Measurements from ENCODE around the gene GNB3. TPM values are rescaled to one million over a fixed set of nuclear protein-coding genes. Genes with fewer than 3 reads are reported as not detected.

Gene GNB3
- total and polyA plus RNA-seq, 4 donors: under 0.01 to 0.12 TPM; not detected in 2

DNA sequence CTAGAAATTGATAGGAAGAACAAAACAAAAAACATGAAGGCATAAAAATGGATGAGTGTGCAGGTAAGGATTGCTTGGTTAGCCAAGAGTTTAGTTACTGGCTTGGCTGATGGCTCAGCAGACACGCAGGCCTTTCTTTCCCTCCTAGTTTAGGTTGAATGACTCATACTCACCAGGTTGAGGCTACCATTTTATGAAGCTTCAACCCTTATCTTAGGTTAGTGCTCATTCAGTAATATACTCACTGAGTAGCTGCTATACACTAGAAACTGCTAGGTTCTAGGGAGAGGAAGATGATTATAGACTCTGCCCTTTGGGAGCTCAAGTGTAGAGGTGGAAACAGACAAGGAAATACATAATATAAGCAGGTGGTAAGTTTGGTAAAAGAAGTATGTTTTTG, 6.5 kb upstream of the GNB3 start:
- TF ChIP-seq RXRA (IDR thresholded peaks at IDR 0.05) (no peak), HNF4A (conservative IDR thresholded peaks at IDR 0.05) (no peak), GABPA (IDR thresholded peaks at IDR 0.05 in 1 of 2, conservative IDR thresholded peaks at IDR 0.05 in 1 of 2) (no peak), EGR1 (IDR thresholded peaks at IDR 0.05; ENCODE audit: low read depth in 2 of 2) (no peak), HNF4G (IDR thresholded peaks at IDR 0.05) (no peak), FOXA2 (IDR thresholded peaks at IDR 0.05) (no peak)
- TF ChIP-seq, protein P1, sequence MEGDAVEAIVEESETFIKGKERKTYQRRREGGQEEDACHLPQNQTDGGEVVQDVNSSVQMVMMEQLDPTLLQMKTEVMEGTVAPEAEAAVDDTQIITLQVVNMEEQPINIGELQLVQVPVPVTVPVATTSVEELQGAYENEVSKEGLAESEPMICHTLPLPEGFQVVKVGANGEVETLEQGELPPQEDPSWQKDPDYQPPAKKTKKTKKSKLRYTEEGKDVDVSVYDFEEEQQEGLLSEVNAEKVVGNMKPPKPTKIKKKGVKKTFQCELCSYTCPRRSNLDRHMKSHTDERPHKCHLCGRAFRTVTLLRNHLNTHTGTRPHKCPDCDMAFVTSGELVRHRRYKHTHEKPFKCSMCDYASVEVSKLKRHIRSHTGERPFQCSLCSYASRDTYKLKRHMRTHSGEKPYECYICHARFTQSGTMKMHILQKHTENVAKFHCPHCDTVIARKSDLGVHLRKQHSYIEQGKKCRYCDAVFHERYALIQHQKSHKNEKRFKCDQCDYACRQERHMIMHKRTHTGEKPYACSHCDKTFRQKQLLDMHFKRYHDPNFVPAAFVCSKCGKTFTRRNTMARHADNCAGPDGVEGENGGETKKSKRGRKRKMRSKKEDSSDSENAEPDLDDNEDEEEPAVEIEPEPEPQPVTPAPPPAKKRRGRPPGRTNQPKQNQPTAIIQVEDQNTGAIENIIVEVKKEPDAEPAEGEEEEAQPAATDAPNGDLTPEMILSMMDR (IDR thresholded peaks at IDR 0.05; ENCODE audit: low read depth, low read length, missing input control): no peak
- TF ChIP-seq, protein P2, sequence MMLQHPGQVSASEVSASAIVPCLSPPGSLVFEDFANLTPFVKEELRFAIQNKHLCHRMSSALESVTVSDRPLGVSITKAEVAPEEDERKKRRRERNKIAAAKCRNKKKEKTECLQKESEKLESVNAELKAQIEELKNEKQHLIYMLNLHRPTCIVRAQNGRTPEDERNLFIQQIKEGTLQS (IDR thresholded peaks at IDR 0.05): no peak
- TF ChIP-seq, protein P3, sequence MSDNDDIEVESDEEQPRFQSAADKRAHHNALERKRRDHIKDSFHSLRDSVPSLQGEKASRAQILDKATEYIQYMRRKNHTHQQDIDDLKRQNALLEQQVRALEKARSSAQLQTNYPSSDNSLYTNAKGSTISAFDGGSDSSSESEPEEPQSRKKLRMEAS (IDR thresholded peaks at IDR 0.05): no peak
- Histone ChIP-seq H3K9ac (ENCODE audit: low read depth in 1 of 2, low read length in 2 of 2) (no peak overlapping the region), H3K4me1 (ENCODE audit: control insufficient read depth in 4 of 4, insufficient read depth in 4 of 4, low read length in 3 of 4) (peaks cover 1 to 3% (median 2%) of the 10 kb centered on the region in 4 donors), H3K27me3 (ENCODE audit: control insufficient read depth in 4 of 4, insufficient read depth in 4 of 4, low read length in 3 of 4) (no peaks in the 10 kb centered on the region), H3K27ac (ENCODE audit: low read depth in 1 of 2, low read length in 2 of 2) (no peak overlapping the region), H3K9me3 (ENCODE audit: control insufficient read depth in 4 of 4, low read length in 3 of 4) (no peaks in the 10 kb centered on the region), H3K36me3 (ENCODE audit: control insufficient read depth in 4 of 4, insufficient read depth in 3 of 4, low read depth in 1 of 4, low read length in 3 of 4) (peaks cover 0 to 2% (median 0%) of the 10 kb centered on the region in 4 donors), H3K4me3 (ENCODE audit: low read depth in 1 of 3, low read length in 3 of 3) (no peak overlapping the region)
- 92% methylated on average over 1 of the region's 1 CpG for WGBS
- no peak for DNase-seq (ENCODE audit: low spot score)

DNA sequence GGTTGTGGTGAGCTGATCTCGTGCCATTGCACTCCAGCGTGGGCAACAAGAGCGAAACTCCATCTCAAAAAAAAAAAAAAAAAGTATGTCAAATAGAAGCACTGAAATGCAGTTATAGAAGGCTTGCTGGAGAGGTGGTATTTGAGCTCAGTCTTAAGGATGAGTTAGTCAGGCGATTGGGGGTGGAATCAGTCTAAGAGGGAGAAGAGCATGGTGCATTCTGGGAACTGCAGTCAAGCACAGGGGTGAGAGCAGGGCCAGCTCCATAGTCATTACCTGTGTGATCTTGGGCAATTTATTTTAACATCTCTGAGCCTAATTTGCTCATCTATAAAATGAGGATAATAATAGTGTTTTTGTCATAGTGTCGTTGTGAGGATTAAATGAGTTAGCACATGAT, 5.9 kb upstream of the GNB3 start:
- peaks cover 0 to 2% (median 0%) of the 10 kb centered on the region in 4 donors for H3K36me3 ChIP-seq (ENCODE audit: control insufficient read depth in 4 of 4, insufficient read depth in 3 of 4, low read depth in 1 of 4, low read length in 3 of 4)
- DNase-seq (ENCODE audit: low spot score): no peak
- no peaks in the 10 kb centered on the region for H3K9me3 ChIP-seq (ENCODE audit: control insufficient read depth in 4 of 4, low read length in 3 of 4)
- peaks cover 0 to 3% (median under 1%) of the 10 kb centered on the region in 4 donors for H3K4me1 ChIP-seq (ENCODE audit: control insufficient read depth in 4 of 4, insufficient read depth in 4 of 4, low read length in 3 of 4)
- H3K4me3 ChIP-seq (ENCODE audit: low read depth in 1 of 3, low read length in 3 of 3): no peak overlapping the region
- no peak overlapping the region for H3K9ac ChIP-seq (ENCODE audit: low read depth in 1 of 2, low read length in 2 of 2)
- 81% methylated on average over 5 of the region's 5 CpGs for WGBS
- TF ChIP-seq FOXA2 (IDR thresholded peaks at IDR 0.05) (no peak), HNF4A (conservative IDR thresholded peaks at IDR 0.05) (no peak)
- TF ChIP-seq, protein P4, sequence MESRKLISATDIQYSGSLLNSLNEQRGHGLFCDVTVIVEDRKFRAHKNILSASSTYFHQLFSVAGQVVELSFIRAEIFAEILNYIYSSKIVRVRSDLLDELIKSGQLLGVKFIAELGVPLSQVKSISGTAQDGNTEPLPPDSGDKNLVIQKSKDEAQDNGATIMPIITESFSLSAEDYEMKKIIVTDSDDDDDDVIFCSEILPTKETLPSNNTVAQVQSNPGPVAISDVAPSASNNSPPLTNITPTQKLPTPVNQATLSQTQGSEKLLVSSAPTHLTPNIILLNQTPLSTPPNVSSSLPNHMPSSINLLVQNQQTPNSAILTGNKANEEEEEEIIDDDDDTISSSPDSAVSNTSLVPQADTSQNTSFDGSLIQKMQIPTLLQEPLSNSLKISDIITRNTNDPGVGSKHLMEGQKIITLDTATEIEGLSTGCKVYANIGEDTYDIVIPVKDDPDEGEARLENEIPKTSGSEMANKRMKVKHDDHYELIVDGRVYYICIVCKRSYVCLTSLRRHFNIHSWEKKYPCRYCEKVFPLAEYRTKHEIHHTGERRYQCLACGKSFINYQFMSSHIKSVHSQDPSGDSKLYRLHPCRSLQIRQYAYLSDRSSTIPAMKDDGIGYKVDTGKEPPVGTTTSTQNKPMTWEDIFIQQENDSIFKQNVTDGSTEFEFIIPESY (IDR thresholded peaks at IDR 0.05): no peak
- no peaks in the 10 kb centered on the region for H3K27me3 ChIP-seq (ENCODE audit: control insufficient read depth in 4 of 4, insufficient read depth in 4 of 4, low read length in 3 of 4)
- no peak overlapping the region for H3K27ac ChIP-seq (ENCODE audit: low read depth in 1 of 2, low read length in 2 of 2)

DNA sequence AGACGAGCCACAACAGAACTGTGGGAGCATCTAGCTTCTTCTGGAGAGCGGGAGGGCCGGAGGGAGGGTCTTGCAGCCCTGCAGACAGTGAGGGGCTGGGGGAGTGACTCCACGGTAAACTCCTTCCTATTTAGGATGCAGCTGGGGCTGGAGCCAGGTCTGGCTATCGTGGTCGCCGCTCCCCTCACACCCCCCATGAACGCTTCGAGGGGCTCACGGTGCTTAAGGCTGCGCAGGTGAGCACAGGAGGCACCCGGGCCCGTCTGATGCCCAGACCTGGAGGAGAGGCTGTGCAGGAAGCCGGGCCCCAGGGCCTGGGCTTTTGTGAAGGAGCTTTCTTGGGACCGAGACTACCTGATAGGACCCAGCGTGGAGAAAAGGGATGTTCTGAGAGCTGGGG, 3.9 kb upstream of the GNB3 start:
- no peak for DNase-seq (ENCODE audit: low spot score)
- peaks cover 0 to 2% (median 0%) of the 10 kb centered on the region in 4 donors for H3K36me3 ChIP-seq (ENCODE audit: control insufficient read depth in 4 of 4, insufficient read depth in 3 of 4, low read depth in 1 of 4, low read length in 3 of 4)

More for the DNA sequence above, 3.9 kb upstream of the GNB3 start:
- Histone ChIP-seq H3K4me3 (ENCODE audit: low read depth in 1 of 3, low read length in 3 of 3) (no peak overlapping the region), H3K27ac (ENCODE audit: low read depth in 1 of 2, low read length in 2 of 2) (no peak overlapping the region), H3K4me1 (ENCODE audit: control insufficient read depth in 4 of 4, insufficient read depth in 4 of 4, low read length in 3 of 4) (peaks cover 0 to 3% (median under 1%) of the 10 kb centered on the region in 4 donors), H3K9me3 (ENCODE audit: control insufficient read depth in 4 of 4, low read length in 3 of 4) (no peaks in the 10 kb centered on the region), H3K27me3 (ENCODE audit: control insufficient read depth in 4 of 4, insufficient read depth in 4 of 4, low read length in 3 of 4) (no peaks in the 10 kb centered on the region), H3K9ac (ENCODE audit: low read depth in 1 of 2, low read length in 2 of 2) (no peak overlapping the region)
- 89% methylated on average over 16 of the region's 16 CpGs for WGBS
- TF ChIP-seq RXRA (IDR thresholded peaks at IDR 0.05): no peak
- TF ChIP-seq HNF4G (IDR thresholded peaks at IDR 0.05): no peak
- no peak for TF ChIP-seq YY1 (IDR thresholded peaks at IDR 0.05)
- no peak for TF ChIP-seq TAF1 (conservative IDR thresholded peaks at IDR 0.05)
- no peak for TF ChIP-seq HNF4A (conservative IDR thresholded peaks at IDR 0.05)
- TF ChIP-seq, protein P1 (IDR thresholded peaks at IDR 0.05; ENCODE audit: low read depth, low read length, missing input control): no peak
